CD4-positive, alpha-beta T cell treated with Interleukin-2 at 100 ng/mL for 4 hours (primary cell): ENCODE measurements around the gene XKR3.
"Not testable (repeated sequence)": the region's sequence is repeated elsewhere in the genome, so short reads cannot be mapped to it uniquely, and the experiment has no call there.

Source experiments
- DNase-seq: peaks from one replicate; pipeline ENCODE4 v3.0.0-alpha.2; 2020; ENCODE audit warnings: low spot score

Gene XKR3

GRCh38 chr22:16804882-16805281 lies 20.3 kb downstream of the XKR3 start:
- DNase-seq: no peak

DNA sequence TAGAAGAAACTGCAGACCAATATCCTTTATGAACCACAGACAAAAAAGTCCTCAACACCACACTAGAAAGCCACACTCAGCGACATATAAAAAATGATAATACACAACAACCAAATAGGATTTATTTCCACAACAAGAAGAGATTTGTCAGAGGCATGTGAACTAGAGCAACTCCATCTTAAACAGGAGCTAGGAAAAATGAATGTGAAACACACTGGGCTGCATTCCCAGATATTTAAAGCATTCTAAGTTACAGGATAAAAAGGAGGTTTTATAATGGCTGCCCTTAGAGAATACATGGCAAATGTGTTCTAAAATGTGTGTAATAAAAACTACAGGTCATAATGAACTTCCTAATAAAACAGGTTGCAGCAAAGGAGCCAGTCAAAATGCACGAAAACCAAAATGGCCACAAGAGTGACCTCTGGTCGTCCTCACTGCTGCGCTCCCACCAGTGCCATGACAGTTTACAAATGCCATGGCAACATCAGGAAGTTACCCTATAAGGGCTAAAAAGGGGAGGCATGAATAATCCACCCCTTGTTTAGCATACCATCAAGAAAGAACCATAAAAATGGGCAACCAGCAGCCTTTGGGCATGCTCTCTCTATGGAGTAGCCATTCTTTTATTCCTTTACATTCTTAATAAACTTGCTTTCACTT lies 21.8 kb downstream of the XKR3 start:
- DNase-seq: no peak

DNA sequence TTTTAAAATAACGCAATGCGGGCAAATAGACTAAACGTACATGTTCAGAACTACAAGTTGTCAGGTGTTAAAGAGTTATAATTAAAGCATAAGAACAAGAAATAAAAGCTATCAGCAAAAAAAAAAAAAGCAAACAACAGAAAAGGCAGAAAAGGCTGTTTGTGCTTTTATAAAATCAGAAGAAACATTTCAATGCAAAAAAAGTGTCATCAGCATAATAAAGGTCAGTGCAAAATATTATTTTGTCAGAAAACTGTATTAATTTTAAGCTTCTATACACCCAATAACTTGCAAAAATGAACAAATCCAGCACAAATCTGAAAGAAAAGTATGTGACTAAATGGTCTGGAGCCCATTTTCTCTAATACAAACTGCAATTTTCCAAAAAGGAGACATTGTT lies 23.6 kb downstream of the XKR3 start:
- DNase-seq: no peak

GRCh38 chr22:16801088-16801487 lies 24.1 kb downstream of the XKR3 start:
- DNase-seq: no peak

DNA sequence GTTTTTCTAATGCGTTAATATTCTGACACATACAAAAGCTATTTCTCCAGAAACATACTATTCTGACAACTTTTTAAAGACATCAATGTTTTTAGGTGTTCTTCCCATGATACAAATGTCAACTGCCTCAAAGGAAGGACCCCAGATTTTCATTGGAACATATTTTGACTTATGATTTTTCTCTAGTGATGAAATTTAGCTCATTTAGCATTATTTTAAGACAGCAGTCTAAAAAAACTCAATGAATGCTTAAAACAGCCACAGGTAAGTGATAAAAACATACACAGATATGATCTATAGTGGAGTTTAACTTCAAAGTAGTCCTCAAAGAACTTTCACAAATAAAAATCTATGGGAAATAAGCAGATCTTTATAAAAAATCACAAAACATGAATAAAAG lies 24.9 kb downstream of the XKR3 start:
- DNase-seq: no peak

DNA sequence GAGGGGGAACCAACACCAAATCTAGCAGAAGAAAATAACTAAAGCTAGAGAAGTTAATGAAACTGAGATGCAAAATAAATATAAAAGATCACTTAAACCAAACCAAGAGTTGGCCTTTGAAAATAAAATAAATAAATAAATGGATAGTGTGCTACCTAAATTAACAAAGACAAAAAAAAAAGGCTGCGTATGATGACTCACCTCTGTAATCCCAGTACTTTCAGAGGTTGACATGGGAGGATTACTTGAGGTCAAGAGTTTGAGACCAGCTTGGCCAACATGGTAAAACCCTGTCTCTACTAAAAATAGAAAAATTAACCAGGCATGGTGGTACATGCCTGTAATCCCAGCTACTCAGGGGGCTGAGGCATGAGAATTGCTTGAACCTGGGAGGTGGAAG lies 29.7 kb downstream of the XKR3 start:
- not testable (repeated sequence) for DNase-seq

DNA sequence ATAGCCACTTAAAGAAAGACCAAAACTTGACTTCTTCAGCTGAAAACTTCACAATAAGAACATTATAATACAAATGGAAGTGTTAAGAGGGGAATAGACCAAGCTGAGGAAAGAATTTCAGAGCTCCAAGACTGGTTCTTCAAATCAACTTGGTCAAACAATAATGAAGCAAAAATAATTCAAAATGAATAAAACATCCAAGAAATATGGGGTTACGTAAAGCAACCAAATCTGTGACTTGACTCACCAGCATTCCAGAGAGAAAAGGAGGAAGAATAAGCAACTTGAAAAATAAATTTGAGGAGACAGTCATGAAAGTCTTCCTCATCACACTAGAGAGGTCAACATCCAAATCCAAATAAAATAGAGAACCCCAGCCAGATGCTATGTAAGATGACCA lies 31.4 kb downstream of the XKR3 start:
- no peak for DNase-seq

GRCh38 chr22:16789860-16790493 lies 35.2 kb downstream of the XKR3 start:
- DNase-seq: no peak

DNA sequence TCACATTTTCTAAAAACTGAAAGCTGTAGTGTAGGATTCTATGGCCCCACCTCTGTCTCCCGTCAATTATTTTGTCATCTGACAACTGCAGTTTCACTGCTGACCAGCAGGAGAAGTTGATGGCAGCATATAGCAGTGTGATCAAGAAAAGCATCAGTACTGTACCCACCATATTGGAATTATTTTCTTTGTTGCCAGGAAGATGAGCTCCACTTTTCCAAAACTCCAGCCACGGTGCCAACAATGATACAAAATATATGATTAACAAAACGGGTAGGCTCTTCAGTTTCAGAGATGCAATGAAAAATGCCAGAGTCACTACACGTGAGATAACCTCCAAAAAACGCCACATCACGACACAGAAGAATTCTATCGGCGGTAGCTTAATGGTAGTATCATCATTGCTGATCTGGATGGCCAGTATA lies 41.3 kb downstream of the XKR3 start:
- DNase-seq: no peak

DNA sequence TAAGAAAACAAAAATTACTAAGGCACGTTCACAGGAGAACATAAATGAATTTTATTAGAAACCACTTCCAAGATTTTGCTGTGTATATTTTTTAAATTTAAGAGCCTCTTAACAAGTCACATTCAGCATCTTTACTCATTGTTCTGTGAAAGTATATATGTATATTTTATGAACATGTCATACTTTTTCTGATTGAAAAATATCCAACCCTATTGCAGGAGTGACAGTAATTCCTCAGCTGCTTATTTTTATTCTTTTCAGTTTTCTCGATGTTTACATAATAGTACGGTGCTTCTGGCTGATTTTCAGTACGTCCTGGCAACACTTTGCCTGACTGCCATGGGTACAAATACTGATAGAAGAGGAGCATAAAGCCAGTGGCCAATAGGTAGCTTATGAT lies 41.8 kb downstream of the XKR3 start:
- no peak for DNase-seq

DNA sequence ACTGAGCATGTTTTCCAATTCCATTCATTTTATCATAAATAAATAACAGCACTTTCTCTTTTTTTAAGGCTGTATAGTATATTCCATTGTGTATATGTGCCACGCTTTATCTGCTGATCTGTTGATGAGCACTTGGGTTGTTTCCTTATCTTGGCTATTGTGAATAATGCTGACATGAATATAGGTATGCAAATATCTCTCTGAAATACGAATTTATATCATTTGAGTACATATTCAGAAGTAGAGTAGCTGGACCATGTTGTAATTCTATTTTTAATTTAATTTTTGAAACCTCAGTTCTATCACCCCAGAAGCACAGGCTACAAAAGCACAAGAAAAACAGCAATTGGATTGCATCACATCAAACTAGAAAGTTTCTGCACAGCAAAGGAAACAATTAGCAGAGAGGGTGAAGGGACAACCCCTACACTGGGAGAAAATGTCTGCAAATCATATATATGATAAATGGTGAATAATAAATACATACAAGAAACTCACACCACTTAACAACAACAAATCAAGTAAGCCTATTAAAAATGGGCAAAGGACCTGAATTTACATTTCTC lies 43.4 kb downstream of the XKR3 start:
- no peak for DNase-seq

- DNase-seq: no peak
These were observed 44.0 kb downstream of the XKR3 start for GRCh38 chr22:16781074-16781763.

- no peak for DNase-seq
These were observed 47.8 kb downstream of the XKR3 start for GRCh38 chr22:16777284-16777924.

DNA sequence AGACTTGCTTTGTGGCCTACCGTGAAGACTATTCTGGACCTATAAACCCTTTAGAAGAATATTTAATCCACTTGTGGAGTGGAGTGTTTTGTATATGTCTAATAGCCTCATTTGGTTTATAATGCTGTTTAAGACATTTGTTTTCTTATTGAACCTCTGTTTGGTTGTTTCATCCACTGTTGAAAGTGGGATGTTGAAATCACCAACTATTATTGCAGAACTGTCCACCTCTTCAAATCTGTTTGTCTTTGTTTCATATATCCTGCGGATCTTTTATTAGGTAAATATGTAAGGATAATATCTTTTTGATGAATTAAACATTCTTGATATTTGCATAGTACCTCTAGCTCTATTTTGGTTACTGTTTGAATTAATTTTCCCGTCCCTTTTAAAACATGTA lies 49.1 kb downstream of the XKR3 start:
- no peak for DNase-seq

- DNase-seq: no peak
These were observed 50.2 kb downstream of the XKR3 start for GRCh38 chr22:16774911-16775500.

GRCh38 chr22:16771569-16771968 lies 53.6 kb downstream of the XKR3 start:
- DNase-seq: not testable (repeated sequence)

DNA sequence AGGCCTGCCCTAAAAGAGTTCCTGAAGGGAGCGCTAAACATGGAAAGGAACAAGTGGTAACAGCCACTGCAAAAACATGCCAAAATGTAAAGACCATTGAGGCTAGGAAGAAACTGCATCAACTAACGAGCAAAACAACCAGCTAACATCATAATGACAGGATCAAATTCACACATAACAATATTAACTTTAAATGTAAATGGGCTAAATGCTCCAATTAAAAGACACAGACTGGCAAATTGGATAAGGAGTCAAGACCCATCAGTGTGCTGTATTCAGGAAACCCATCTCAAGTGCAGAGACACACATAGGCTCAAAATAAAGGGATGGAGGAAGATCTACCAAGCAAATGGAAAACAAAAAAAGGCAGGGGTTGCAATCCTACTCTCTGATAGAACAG lies 57.3 kb downstream of the XKR3 start:
- not testable (repeated sequence) for DNase-seq

DNA sequence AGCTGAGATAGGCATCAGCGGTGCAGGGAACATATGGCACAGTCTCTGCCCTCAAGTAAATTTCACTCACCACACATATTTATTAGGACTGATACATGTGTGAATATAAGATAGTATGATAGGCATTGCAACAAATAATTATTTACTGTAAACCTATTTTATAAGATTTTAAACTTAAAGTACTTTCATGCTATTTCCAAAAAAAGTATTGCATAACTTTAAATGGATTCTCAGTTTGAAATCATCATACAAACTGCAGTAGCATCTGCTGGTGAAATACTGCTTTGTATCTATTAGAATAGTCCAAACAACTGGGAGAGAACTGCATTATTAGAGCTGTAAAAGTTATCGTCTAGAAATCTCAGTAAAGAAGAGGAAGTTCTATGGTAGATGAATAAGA lies 63.0 kb downstream of the XKR3 start:
- DNase-seq: not testable (repeated sequence)

DNA sequence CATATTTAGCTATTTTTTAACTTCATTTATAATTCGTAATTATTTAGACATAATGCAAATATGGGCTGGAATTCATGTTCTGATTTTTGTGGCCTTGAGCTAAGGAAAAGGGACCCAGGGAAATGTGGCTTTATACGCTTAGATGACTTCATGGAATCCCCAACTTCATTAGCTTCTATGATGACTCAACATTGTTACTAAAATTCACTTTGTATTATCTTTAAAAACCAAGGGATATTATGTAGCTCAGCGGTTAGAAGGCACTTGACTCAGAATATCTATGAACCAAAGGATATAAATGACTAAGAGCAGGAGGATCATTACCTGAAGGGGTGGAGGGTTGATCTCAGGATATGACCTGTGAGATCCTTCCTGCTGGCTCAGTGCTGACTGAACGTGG lies 64.8 kb downstream of the XKR3 start:
- DNase-seq: not testable (repeated sequence)

DNA sequence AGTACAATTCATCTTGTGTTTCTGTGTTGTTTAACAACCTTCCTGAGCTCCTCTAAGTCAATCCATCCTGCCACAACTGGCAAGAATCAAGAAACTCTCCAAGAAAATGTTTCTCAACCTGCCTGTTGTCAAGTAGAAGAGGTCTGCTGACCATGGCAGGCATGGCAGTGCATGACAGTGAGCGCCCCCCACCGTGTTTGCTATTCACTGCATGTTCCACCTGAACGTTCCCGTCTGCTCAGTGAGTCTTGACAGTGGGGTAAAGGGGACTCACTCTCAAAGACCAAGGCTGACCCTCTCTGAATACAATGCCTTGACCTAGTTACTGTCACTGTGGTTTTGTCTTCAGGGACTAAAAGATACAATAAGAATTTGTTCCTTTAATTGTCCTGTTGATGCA lies 75.9 kb downstream of the XKR3 start:
- not testable (repeated sequence) for DNase-seq

- DNase-seq: not testable (repeated sequence)
These were observed 76.9 kb downstream of the XKR3 start for GRCh38 chr22:16748160-16748929.
